Measurements from ENCODE around the gene FGD4. TPM values are rescaled to one million over a fixed set of nuclear protein-coding genes. Genes with fewer than 3 reads are reported as not detected.
"Not testable (repeated sequence)": the region's sequence is repeated elsewhere in the genome, so short reads cannot be mapped to it uniquely, and the experiment has no call there.

The FGD4 gene
- total RNA-seq, 4 donors from 2014 or later: 21.4 to 33.0 (median 26.9) TPM

- H3K27me3 ChIP-seq: no peaks in the 10 kb centered on the region
- no peak for DNase-seq (ENCODE audit: extremely low spot score)
- WGBS: 90% methylated on average over 3 of the region's 3 CpGs
- no peak overlapping the region for H3K27ac ChIP-seq (replicated peaks in 1 of 4)
- TF ChIP-seq POLR2AphosphoS5 (IDR thresholded peaks at IDR 0.05) (no peak), CTCF (IDR thresholded peaks at IDR 0.05) (no peak), POLR2A (IDR thresholded peaks at IDR 0.05; ENCODE audit: low read depth) (no peak), EP300 (IDR thresholded peaks at IDR 0.05) (no peak)
- H3K9me3 ChIP-seq: no peaks in the 10 kb centered on the region
- no peaks in the 10 kb centered on the region for H3K36me3 ChIP-seq
- intact Hi-C loops (cut with DNase I): no loop called here
- H3K4me1 ChIP-seq: peaks cover 17 to 30% (median 21%) of the 10 kb centered on the region in 4 donors
- H3K4me3 ChIP-seq: no peak overlapping the region
These were observed 109.3 kb downstream of the FGD4 start for GRCh38 chr12:32508626-32509025.

GRCh38 chr12:32509328-32510091 lies 110.2 kb downstream of the FGD4 start:
- intact Hi-C loops (cut with DNase I): no loop called here
- 91% methylated on average over 2 of the region's 2 CpGs for WGBS
- Histone ChIP-seq H3K9me3 (no peaks in the 10 kb centered on the region), H3K4me1 (peaks cover 13 to 24% (median 17%) of the 10 kb centered on the region in 4 donors), H3K36me3 (no peaks in the 10 kb centered on the region), H3K27me3 (no peaks in the 10 kb centered on the region), H3K27ac (replicated peaks in 1 of 4) (no peak overlapping the region), H3K4me3 (no peak overlapping the region)
- no peak for TF ChIP-seq EP300 (IDR thresholded peaks at IDR 0.05)
- TF ChIP-seq POLR2A (IDR thresholded peaks at IDR 0.05; ENCODE audit: low read depth): no peak
- TF ChIP-seq POLR2AphosphoS5 (IDR thresholded peaks at IDR 0.05): no peak
- TF ChIP-seq CTCF (IDR thresholded peaks at IDR 0.05): no peak
- DNase-seq (ENCODE audit: extremely low spot score): no peak

GRCh38 chr12:32511976-32512375 lies 112.6 kb downstream of the FGD4 start:
- H3K4me3 ChIP-seq; intact Hi-C loops (cut with DNase I); H3K27ac ChIP-seq (replicated peaks in 1 of 4); DNase-seq (ENCODE audit: extremely low spot score); H3K36me3 ChIP-seq; H3K9me3 ChIP-seq; H3K27me3 ChIP-seq: not testable (repeated sequence)
- H3K4me1 ChIP-seq: peaks cover 0 to 18% (median 7%) of the 10 kb centered on the region in 4 donors
- 92% methylated on average over 7 of the region's 7 CpGs for WGBS

GRCh38 chr12:32512379-32512778 lies 113.0 kb downstream of the FGD4 start:
- Histone ChIP-seq H3K9me3 (no peaks in the 10 kb centered on the region), H3K4me3 (no peak overlapping the region), H3K27ac (replicated peaks in 1 of 4) (no peak overlapping the region), H3K4me1 (peaks cover 0 to 18% (median 7%) of the 10 kb centered on the region in 4 donors), H3K27me3 (no peaks in the 10 kb centered on the region), H3K36me3 (no peaks in the 10 kb centered on the region)
- intact Hi-C loops (cut with DNase I): no loop called here
- TF ChIP-seq EP300 (IDR thresholded peaks at IDR 0.05) (no peak), CTCF (IDR thresholded peaks at IDR 0.05) (no peak), POLR2A (IDR thresholded peaks at IDR 0.05; ENCODE audit: low read depth) (no peak), POLR2AphosphoS5 (IDR thresholded peaks at IDR 0.05) (no peak)
- WGBS: 100% methylated on average over 2 of the region's 2 CpGs
- DNase-seq (ENCODE audit: extremely low spot score): no peak

GRCh38 chr12:32512910-32513309 lies 113.6 kb downstream of the FGD4 start:
- no peak for DNase-seq (ENCODE audit: extremely low spot score)

More at GRCh38 chr12:32512910-32513309, 113.6 kb downstream of the FGD4 start:
- Histone ChIP-seq H3K4me1 (peaks cover 0 to 18% (median 7%) of the 10 kb centered on the region in 4 donors), H3K27ac (replicated peaks in 1 of 4) (no peak overlapping the region), H3K27me3 (no peaks in the 10 kb centered on the region), H3K36me3 (no peaks in the 10 kb centered on the region), H3K4me3 (no peak overlapping the region), H3K9me3 (no peaks in the 10 kb centered on the region)
- WGBS: 83% methylated on average over 2 of the region's 2 CpGs
- intact Hi-C loops (cut with DNase I): no loop called here
- TF ChIP-seq CTCF (IDR thresholded peaks at IDR 0.05): no peak
- TF ChIP-seq EP300 (IDR thresholded peaks at IDR 0.05): no peak
- no peak for TF ChIP-seq POLR2AphosphoS5 (IDR thresholded peaks at IDR 0.05)
- TF ChIP-seq POLR2A (IDR thresholded peaks at IDR 0.05; ENCODE audit: low read depth): no peak
